Psoas muscle (tissue), 8 donors: Measurements from ENCODE around the gene MFSD1. TPM values are rescaled to one million over a fixed set of nuclear protein-coding genes. Genes with fewer than 3 reads are reported as not detected.

Source experiments
- ATAC-seq, 4 donors: fragments of 200-7000 bp; cut with Tn5 transposase; one replicate each; pipeline ENCODE4 v1.9.1; 2020; ENCODE audit warnings: moderate library complexity in 3 of 4, mild to moderate bottlenecking in 2 of 4
- DNase-seq, 2 donors: peaks; one replicate each; pipeline ENCODE4 v3.0.0-alpha.2; 2020
- H3K27ac ChIP-seq: fragments of 200-600 bp; one replicate; pipeline ENCODE4 v1.8.0; 2022
- H3K27me3 ChIP-seq, 3 donors: fragments of 200-600 bp in 1 of 3; one replicate each; pipeline versions ENCODE4 v1.6.1 to v1.8.0; 2013 to 2022; ENCODE audit warnings: low read length in 2 of 3, mild to moderate bottlenecking in 2 of 3, moderate library complexity in 1 of 3; ENCODE audit not compliant: insufficient read depth in 3 of 3
- H3K36me3 ChIP-seq, 2 donors: fragments of 200-600 bp in 1 of 2; one replicate each; pipeline versions ENCODE4 v1.6.1 to v1.8.0; 2013 to 2022; ENCODE audit warnings: low read depth in 1 of 2, mild to moderate bottlenecking in 1 of 2, moderate library complexity in 1 of 2; ENCODE audit not compliant: insufficient read depth in 1 of 2
- H3K4me1 ChIP-seq: fragments of 200-600 bp; one replicate; pipeline ENCODE4 v1.8.0; 2022
- H3K4me3 ChIP-seq: fragments of 200-600 bp; one replicate; pipeline ENCODE4 v1.8.0; 2022; ENCODE audit warnings: mild to moderate bottlenecking
- H3K9me3 ChIP-seq: fragments of 200-600 bp; one replicate; pipeline ENCODE4 v1.8.0; 2022
- intact Hi-C, 2 donors: fragments of 100-400 bp; cut with DNase I; formaldehyde crosslinking; loops; one replicate each; pipeline versions ENCODE4 v1.11.0 to v1.14.2; 2022
- polyA plus RNA-seq, 3 donors: library from polyadenylated mRNA; stranded (reverse); fragments of 200-250 nt; gene quantifications; one replicate each; pipeline ENCODE4 v1.2.3, GENCODE V29; 2013
- total RNA-seq, 4 donors: library from RNA; stranded (reverse); fragmentation: NEBNext Ultra II Directional in 2 of 4; extraction: Animal tissue kit (Norgen Biotek cat#: 25700) in 2 of 4; gene quantifications; one replicate each; pipeline versions ENCODE4 v1.2.1 to v1.2.4, GENCODE V29; 2021 to 2023
- TF ChIP-seq, protein P1 (sequence below): fragments of 200-600 bp; IDR thresholded peaks from one replicate; pipeline ENCODE4 v1.8.0; 2022; ENCODE audit warnings: antibody characterized with exemption
- donor health status: healthy with polysubstance abuse.
- donor health status: DM: no; HTN: no; CAD: no; lungs with moderate emphysema.
- donor health status: Bipolar disorder and iron deficiency.
- donor health status: healthy.
- donor health status: DM: yes; HTN: yes; CAD: no.
- donor health status: DM: no; HTN: no; CAD: no.
- donor health status: DM: no; HTN: no; CAD: no.
- donor health status: DM: yes; HTN: yes; CAD: no.

MFSD1 gene
- total and polyA plus RNA-seq, 7 donors, result 10.6 to 29.6 (median 18.4) TPM

DNA sequence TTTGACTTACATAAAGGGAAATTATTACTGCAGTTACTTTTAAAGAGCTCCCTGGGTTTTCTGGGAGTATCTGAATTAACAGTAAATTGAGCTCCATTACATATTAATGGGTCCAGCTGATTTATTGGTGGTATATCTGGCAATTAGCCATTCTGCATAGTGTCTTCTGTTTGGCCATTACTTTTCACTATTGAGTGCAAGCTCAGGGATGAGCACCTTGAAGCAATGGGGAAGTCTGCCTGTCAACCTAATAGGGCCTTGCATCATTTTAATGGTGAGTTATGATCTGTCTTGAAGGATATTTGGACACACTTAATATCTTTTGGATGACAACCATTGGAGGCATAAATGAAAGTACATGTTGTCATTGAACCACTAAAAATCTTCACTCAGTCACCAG is 73.8 kb downstream of the MFSD1 start:
- no peaks in the 10 kb centered on the region for H3K36me3 ChIP-seq
- ATAC-seq, result no peak
- intact Hi-C loops, result no loop called here

More for the DNA sequence above, 73.8 kb downstream of the MFSD1 start:
- H3K9me3 ChIP-seq, result no peaks in the 10 kb centered on the region
- DNase-seq, result no peak
- no peak overlapping the region for H3K27ac ChIP-seq
- no peaks in the 10 kb centered on the region for H3K4me1 ChIP-seq
- TF ChIP-seq, protein P1, sequence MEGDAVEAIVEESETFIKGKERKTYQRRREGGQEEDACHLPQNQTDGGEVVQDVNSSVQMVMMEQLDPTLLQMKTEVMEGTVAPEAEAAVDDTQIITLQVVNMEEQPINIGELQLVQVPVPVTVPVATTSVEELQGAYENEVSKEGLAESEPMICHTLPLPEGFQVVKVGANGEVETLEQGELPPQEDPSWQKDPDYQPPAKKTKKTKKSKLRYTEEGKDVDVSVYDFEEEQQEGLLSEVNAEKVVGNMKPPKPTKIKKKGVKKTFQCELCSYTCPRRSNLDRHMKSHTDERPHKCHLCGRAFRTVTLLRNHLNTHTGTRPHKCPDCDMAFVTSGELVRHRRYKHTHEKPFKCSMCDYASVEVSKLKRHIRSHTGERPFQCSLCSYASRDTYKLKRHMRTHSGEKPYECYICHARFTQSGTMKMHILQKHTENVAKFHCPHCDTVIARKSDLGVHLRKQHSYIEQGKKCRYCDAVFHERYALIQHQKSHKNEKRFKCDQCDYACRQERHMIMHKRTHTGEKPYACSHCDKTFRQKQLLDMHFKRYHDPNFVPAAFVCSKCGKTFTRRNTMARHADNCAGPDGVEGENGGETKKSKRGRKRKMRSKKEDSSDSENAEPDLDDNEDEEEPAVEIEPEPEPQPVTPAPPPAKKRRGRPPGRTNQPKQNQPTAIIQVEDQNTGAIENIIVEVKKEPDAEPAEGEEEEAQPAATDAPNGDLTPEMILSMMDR, result no peak
- no peaks in the 10 kb centered on the region for H3K27me3 ChIP-seq
- no peak overlapping the region for H3K4me3 ChIP-seq

Other genes starting within 250 kb of the MFSD1 start
- 10 to 100 TPM; 15.4 to 37.4 (median 20.8) TPM for gene MLF1, start 230.9 kb upstream of the MFSD1 start, total RNA-seq
- 100 to 1,000 TPM in 1 of 3 donors, 10 to 100 TPM in 1, 1 to 10 TPM in 1; 4.9 to 117 (median 35.0) TPM for gene MLF1, start 230.9 kb upstream of the MFSD1 start, polyA plus RNA-seq
- gene GFM1, start 157.5 kb upstream of the MFSD1 start, total RNA-seq, result 10 to 100 TPM; 55.9 to 83.3 (median 69.2) TPM
- gene GFM1, start 157.5 kb upstream of the MFSD1 start, polyA plus RNA-seq, result 10 to 100 TPM; 49.3 to 64.0 (median 55.4) TPM
- 1 to 10 TPM; 1.8 to 6.7 (median 3.6) TPM for gene LXN, start 129.4 kb upstream of the MFSD1 start, total RNA-seq
- 1 to 10 TPM; 1.6 to 4.3 (median 3.2) TPM for gene LXN, start 129.4 kb upstream of the MFSD1 start, polyA plus RNA-seq
- gene RARRES1, start 69.6 kb upstream of the MFSD1 start, total RNA-seq, result 10 to 100 TPM in 1 of 4 donors, 1 to 10 TPM in 2, under 1 TPM in 1; 0.97 to 28.1 (median 5.8) TPM
- gene RARRES1, start 69.6 kb upstream of the MFSD1 start, polyA plus RNA-seq, result 1 to 10 TPM in 2 of 3 donors, under 1 TPM in 1; 0.69 to 6.2 (median 2.9) TPM